ENCODE measurements around the gene SEZ6L. TPM values are rescaled to one million over a fixed set of nuclear protein-coding genes. Genes with fewer than 3 reads are reported as not detected.

The SEZ6L gene
- polyA plus RNA-seq (ENCODE audit: low read depth in 6 of 6) = under 1 TPM in 2 of 6 donors, not detected in 4; 0.04 to 0.23 TPM

DNA sequence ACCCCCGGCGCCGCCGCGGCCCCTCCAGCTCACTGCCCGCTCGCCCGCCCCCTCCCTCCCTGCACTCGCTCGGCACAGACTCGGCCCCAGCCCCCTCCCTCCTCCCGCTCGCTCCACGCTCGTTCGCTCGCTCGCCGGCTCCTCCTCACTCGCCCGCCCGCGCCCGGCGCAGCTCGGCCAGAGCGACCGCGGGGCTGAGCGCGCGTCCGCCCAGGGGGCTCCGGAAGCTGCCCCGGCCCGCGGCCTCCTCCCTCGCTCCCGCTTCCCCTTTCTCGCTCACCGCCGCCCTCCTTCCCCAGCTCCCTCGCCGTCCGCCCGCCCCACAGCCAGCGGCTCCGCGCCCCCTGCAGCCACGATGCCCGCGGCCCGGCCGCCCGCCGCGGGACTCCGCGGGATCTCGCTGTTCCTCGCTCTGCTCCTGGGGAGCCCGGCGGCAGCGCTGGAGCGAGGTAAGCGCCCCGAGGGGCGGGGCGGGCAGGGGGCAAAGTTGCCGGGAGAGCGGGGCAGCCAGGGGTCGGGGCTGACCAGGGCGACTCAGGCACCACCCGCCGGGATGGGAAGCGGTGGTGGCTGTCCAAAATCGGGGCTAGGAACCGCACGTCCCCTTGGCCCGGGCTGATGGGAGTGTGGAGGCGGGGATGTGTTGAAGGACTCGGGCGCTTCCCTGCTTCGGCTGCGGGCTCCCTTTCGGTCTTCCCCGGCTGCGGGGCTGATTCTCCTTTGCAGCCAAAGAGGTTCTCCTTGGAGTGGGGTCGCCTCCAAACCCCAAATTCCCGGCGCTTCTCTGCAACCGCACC is at the start of gene SEZ6L:
Gene SEZ6L (plus strand): TSS at position 148 of the 797 bp plus-strand sequence. CDS start 208 bp downstream, at position 356.
- Mint-ChIP-seq H3K4me3 (peak within 1 kb of the TSS; percentile 72 to 88 (median 82)), H3K9me3 (peaks cover 0 to 9% (median 2%) of the 10 kb centered on the region in 7 donors), H3K27me3 (peaks cover 64 to 88% (median 87%) of the 10 kb centered on the region in 3 donors), H3K36me3 (no peaks in the 10 kb centered on the region), H3K27ac (peak within 1 kb of the TSS in 2 of 6 donors; percentile 24 to 88), H3K4me1 (peaks cover 13 to 22% (median 21%) of the 10 kb centered on the region in 3 donors)
- DNase-seq (peak; percentile 8), ATAC-seq (ENCODE audit: low read depth in 2 of 2) (peak; percentile 49 to 66)

GRCh38 chr22:26122920-26123468 is 46.3 kb upstream of the SEZ6L start:
- Mint-ChIP-seq H3K4me3 (no peak overlapping the region), H3K4me1 (peaks cover 0 to 2% (median 0%) of the 10 kb centered on the region in 3 donors)
- ATAC-seq (ENCODE audit: low read depth in 2 of 2) = no peak

DNA sequence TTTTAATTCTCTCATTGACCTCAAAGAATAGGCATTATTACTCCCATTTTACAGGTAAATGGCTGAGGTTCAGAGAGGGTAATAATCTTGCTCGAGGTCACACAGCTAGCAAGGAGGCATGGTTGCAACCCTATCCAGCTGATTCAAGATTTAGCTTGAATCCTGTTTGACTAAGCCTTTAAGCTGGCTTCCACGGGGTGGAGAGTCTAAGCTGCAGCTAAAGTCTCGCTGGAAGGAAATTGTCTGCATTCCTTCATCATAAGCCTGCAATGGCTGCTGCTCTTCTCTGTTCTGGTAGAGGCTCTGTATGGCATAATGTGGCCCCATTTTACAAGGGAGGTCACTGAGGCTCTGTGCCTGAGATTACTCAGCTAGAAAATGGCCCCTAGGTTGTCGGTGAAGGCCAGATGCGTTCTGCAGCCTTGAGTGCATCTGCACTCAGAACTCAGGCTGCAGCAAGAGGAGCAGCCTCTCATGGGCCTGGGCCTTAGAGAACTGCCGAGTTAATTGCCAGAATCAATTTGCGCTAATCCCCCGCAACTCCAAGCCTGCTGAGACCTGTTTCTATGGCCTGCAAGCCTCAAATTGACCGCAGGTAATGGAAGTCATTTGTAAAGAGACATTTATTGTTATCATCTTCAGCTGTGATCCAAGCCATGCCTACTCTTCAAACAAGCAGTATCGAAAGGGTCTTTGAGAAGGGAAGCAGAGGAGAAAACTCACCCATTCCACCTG is 44.1 kb upstream of the SEZ6L start:
- H3K9me3 Mint-ChIP-seq = peaks cover 0 to 13% (median 3%) of the 10 kb centered on the region in 7 donors
- H3K27ac Mint-ChIP-seq = no peak overlapping the region
- H3K27me3 Mint-ChIP-seq = peaks cover 4 to 33% (median 21%) of the 10 kb centered on the region in 3 donors
- H3K4me3 Mint-ChIP-seq = no peak overlapping the region
- peaks cover 0 to 2% (median 0%) of the 10 kb centered on the region in 3 donors for H3K4me1 Mint-ChIP-seq
- no peak for ATAC-seq (ENCODE audit: low read depth in 2 of 2)
- no peaks in the 10 kb centered on the region for H3K36me3 Mint-ChIP-seq
- no peak for DNase-seq

More at GRCh38 chr22:26122920-26123468, 46.3 kb upstream of the SEZ6L start:
- DNase-seq = no peak
- H3K27ac Mint-ChIP-seq = no peak overlapping the region
- peaks cover 0 to 17% (median 3%) of the 10 kb centered on the region in 7 donors for H3K9me3 Mint-ChIP-seq
- H3K27me3 Mint-ChIP-seq = peaks cover 4 to 27% (median 22%) of the 10 kb centered on the region in 3 donors
- no peaks in the 10 kb centered on the region for H3K36me3 Mint-ChIP-seq

DNA sequence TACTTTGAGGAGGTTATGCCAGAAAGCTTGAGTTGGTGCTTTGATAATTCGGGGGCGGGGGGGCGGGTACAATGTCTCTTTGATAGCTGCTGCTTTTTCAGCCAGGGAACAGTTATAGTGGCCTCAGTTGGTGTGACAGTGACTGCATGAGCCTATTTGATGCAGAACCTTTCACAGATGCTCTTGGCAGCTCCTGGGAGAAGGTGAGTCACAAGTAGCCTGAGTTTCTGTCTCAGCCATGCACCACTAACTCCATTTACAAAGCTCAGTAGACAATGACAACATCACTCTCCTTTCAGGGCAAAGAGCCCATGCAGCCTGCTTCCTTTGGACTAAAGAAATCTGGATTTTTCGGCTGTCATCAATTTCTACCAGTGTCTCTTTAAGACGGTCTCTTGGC is 42.1 kb upstream of the SEZ6L start:
- Mint-ChIP-seq H3K4me1 (peaks cover 0 to 2% (median 0%) of the 10 kb centered on the region in 3 donors), H3K36me3 (no peaks in the 10 kb centered on the region)

DNA sequence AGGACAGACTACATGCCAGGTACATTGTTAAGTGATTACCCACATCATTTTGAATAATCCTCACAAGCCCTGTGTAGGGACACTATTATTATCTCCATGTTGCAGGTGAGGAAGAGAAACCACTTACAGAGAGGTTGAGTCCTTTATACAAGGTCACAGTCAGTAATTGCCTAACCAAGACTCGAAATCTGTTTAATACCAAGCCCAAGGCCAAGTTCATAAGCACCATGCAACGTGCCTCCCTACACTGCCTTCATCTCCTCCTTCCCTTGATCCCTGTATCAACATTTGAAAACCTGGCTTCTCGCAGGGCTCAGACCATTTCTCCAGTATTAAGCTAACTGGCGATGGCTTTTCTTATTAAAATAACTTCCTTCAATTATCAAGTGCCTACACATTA is 41.7 kb upstream of the SEZ6L start:
- Mint-ChIP-seq H3K36me3 (no peaks in the 10 kb centered on the region), H3K4me3 (no peak overlapping the region), H3K27me3 (peaks cover 8 to 25% (median 23%) of the 10 kb centered on the region in 3 donors), H3K4me1 (peaks cover 0 to under 1% (median 0%) of the 10 kb centered on the region in 3 donors), H3K27ac (no peak overlapping the region), H3K9me3 (peaks cover 0 to 13% (median 3%) of the 10 kb centered on the region in 7 donors)
- no peak for ATAC-seq (ENCODE audit: low read depth in 2 of 2)
- no peak for DNase-seq

More for the DNA sequence above, 42.1 kb upstream of the SEZ6L start:
- ATAC-seq (ENCODE audit: low read depth in 2 of 2) (no peak), DNase-seq (no peak)
- no peak overlapping the region for H3K4me3 Mint-ChIP-seq
- H3K27me3 Mint-ChIP-seq = peaks cover 4 to 25% (median 23%) of the 10 kb centered on the region in 3 donors
- peaks cover 0 to 13% (median 3%) of the 10 kb centered on the region in 7 donors for H3K9me3 Mint-ChIP-seq
- no peak overlapping the region for H3K27ac Mint-ChIP-seq

GRCh38 chr22:26131589-26132154 is 37.6 kb upstream of the SEZ6L start:
- H3K9me3 Mint-ChIP-seq = peaks cover 0 to 2% (median 0%) of the 10 kb centered on the region in 7 donors

DNA sequence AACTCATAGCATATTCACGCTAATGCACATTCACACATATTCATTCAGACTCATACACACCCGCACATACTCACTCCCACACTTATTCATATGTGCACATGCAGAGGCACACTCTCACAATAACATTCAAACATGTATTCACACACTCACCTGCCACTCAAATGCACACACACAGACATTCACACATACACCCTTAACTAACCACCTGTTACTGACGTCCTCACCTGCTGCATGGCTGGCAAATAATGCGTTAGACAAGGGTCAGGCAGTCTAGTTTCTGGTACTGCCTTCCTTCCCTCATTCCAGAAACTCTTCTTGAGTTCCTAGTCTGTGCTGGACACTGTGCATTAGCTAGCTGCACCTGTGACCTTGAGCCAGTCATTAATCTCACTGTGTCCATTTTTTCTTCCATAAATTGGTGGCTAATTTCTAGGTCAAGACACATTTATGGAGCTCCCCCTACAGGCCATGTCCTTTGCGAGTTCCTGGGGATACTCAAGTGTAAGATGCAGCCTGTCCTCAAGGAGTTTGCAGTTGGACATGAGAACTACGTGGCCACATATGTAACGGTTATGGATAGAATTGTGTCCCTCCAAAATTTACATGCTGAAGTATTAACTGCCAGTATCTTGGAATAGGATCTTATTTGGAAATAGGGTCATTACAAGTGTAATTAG is 34.5 kb upstream of the SEZ6L start:
- DNase-seq (no peak), ATAC-seq (ENCODE audit: low read depth in 2 of 2) (no peak)
- peaks cover 7 to 16% (median 10%) of the 10 kb centered on the region in 3 donors for H3K27me3 Mint-ChIP-seq
- no peak overlapping the region for H3K4me3 Mint-ChIP-seq
- no peaks in the 10 kb centered on the region for H3K36me3 Mint-ChIP-seq
- no peak overlapping the region for H3K27ac Mint-ChIP-seq
- no peaks in the 10 kb centered on the region for H3K4me1 Mint-ChIP-seq
- H3K9me3 Mint-ChIP-seq = peaks cover 0 to under 1% (median 0%) of the 10 kb centered on the region in 7 donors

More at GRCh38 chr22:26131589-26132154, 37.6 kb upstream of the SEZ6L start:
- Mint-ChIP-seq H3K27ac (no peak overlapping the region), H3K4me3 (no peak overlapping the region), H3K4me1 (no peaks in the 10 kb centered on the region), H3K36me3 (no peaks in the 10 kb centered on the region), H3K27me3 (peaks cover 7 to 20% (median 13%) of the 10 kb centered on the region in 3 donors)
- DNase-seq = no peak
- no peak for ATAC-seq (ENCODE audit: low read depth in 2 of 2)

GRCh38 chr22:26135806-26136205 is 33.5 kb upstream of the SEZ6L start:
- Mint-ChIP-seq H3K36me3 (no peaks in the 10 kb centered on the region), H3K4me1 (no peaks in the 10 kb centered on the region), H3K9me3 (no peaks in the 10 kb centered on the region), H3K4me3 (no peak overlapping the region), H3K27me3 (peaks cover 7 to 17% (median 14%) of the 10 kb centered on the region in 3 donors), H3K27ac (no peak overlapping the region)
- no peak for ATAC-seq (ENCODE audit: low read depth in 2 of 2)
- DNase-seq = no peak

GRCh38 chr22:26139310-26139709 is 30.0 kb upstream of the SEZ6L start:
- H3K4me3 Mint-ChIP-seq = no peak overlapping the region
- no peak for ATAC-seq (ENCODE audit: low read depth in 2 of 2)
- H3K4me1 Mint-ChIP-seq = no peaks in the 10 kb centered on the region
- no peaks in the 10 kb centered on the region for H3K36me3 Mint-ChIP-seq
- DNase-seq = no peak
- H3K9me3 Mint-ChIP-seq = peaks cover 0 to 14% (median 5%) of the 10 kb centered on the region in 7 donors
- peaks cover 5 to 36% (median 20%) of the 10 kb centered on the region in 3 donors for H3K27me3 Mint-ChIP-seq
- H3K27ac Mint-ChIP-seq = no peak overlapping the region

- peaks cover 0 to 14% (median 6%) of the 10 kb centered on the region in 7 donors for H3K9me3 Mint-ChIP-seq
- no peaks in the 10 kb centered on the region for H3K4me1 Mint-ChIP-seq
- DNase-seq (no peak), ATAC-seq (ENCODE audit: low read depth in 2 of 2) (no peak)
- no peak overlapping the region for H3K27ac Mint-ChIP-seq
- H3K27me3 Mint-ChIP-seq = peaks cover 18 to 54% (median 30%) of the 10 kb centered on the region in 3 donors
- no peaks in the 10 kb centered on the region for H3K36me3 Mint-ChIP-seq
- H3K4me3 Mint-ChIP-seq = peak overlapping the region in 1 of 8 donors; percentile 26
Observed at GRCh38 chr22:26141831-26142230, 27.4 kb upstream of the SEZ6L start.

DNA sequence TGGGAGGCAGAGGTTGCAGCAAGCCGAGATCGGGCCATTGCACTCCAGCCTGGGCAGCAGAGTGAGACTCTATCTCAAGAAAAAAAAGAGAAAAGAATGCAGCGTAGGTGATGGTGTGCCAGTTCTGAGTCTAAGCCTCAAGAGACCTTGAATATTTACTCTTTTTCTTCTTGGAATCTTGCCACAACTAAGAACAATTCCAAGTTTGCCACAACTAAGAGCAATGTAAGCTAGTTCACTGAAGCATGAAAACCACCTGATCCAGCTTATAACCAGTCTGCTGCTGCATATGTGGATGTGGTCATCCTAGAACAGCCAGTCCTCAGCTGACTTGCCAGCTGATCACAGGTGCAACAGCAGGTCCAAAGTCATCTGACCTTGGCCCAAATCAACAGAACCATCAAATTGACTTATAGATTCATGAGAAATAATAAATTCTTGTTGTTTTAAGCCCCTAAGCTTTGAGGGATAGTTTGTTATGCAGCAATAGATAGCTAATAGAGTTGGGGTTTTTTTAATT is 25.4 kb upstream of the SEZ6L start:
- Mint-ChIP-seq H3K4me3 (no peak overlapping the region), H3K9me3 (peaks cover 0 to 14% (median 6%) of the 10 kb centered on the region in 7 donors), H3K4me1 (no peaks in the 10 kb centered on the region), H3K36me3 (no peaks in the 10 kb centered on the region), H3K27me3 (peaks cover 21 to 60% (median 41%) of the 10 kb centered on the region in 3 donors), H3K27ac (no peak overlapping the region)
- DNase-seq (no peak), ATAC-seq (ENCODE audit: low read depth in 2 of 2) (no peak)

DNA sequence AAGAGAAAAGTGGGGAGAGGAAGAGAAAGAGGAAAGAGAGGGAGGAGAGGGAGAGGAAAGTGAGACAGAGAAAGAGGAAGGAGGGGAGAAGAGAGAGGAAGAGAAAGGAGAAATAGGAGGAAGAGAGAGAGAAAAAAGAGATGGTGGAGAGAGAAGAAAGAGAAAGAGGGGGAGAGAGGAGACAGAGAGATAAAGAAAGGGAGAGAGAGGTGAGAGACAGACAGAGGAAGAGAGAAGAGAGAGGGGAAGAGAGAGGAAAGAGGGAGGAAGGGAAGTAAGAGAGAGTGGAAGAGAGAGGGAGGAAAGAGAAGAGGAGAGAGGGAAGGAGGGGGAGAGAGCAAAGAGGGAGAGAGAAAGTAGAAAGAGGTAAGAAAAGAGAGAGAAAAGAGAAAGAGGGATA is 9.4 kb upstream of the SEZ6L start:
- Mint-ChIP-seq H3K9me3 (peaks cover 0 to 8% (median 2%) of the 10 kb centered on the region in 7 donors), H3K4me3 (no peak overlapping the region), H3K27me3 (peaks cover 53 to 68% (median 56%) of the 10 kb centered on the region in 3 donors), H3K4me1 (no peaks in the 10 kb centered on the region), H3K36me3 (peaks cover 0 to 7% of the 10 kb centered on the region in 2 donors), H3K27ac (no peak overlapping the region)
- ATAC-seq (ENCODE audit: low read depth in 2 of 2) (no peak), DNase-seq (no peak)

All from naive B cell (primary cell).